AG09319 (cell line): ENCODE measurements around the gene ELP6.
A peak's percentile ranks its signal among the peaks of the same experiment; 100 is the strongest.
"Not testable (repeated sequence)": the region's sequence is repeated elsewhere in the genome, so short reads cannot be mapped to it uniquely, and the experiment has no call there.

ENCODE experiments used
- DNase-seq: peaks from one replicate; pipeline ENCODE4 v3.0.0-alpha.2; 2010; ENCODE audit warnings: low read depth; ENCODE audit errors: extremely low read depth
- CTCF ChIP-seq: IDR thresholded peaks from 2 replicates; pipeline ENCODE4 v1.5.1; 2011; ENCODE audit warnings: low read depth, mild to moderate bottlenecking, inconsistent platforms, low read length, moderate library complexity

ELP6 gene

GRCh38 chr3:47476644-47477199 is 36.8 kb downstream of the ELP6 start:
- DNase-seq = no peak
- TF ChIP-seq CTCF = no peak

GRCh38 chr3:47476330-47476626 is 37.2 kb downstream of the ELP6 start:
- TF ChIP-seq CTCF = no peak
- DNase-seq = no peak

GRCh38 chr3:47475570-47476329 is 37.8 kb downstream of the ELP6 start, which contains the start of gene SCAP:
SCAP (minus strand) TSS chr3:47475941; CDS start chr3:47442993, 32,948 bp downstream.
- TF ChIP-seq CTCF = peak; percentile 80
- peak; percentile 54 for DNase-seq

GRCh38 chr3:47475029-47475569 is 38.4 kb downstream of the ELP6 start:
- TF ChIP-seq CTCF = no peak

GRCh38 chr3:47473391-47473790 is 40.1 kb downstream of the ELP6 start:
- no peak for DNase-seq

More at GRCh38 chr3:47475029-47475569, 38.4 kb downstream of the ELP6 start:
- DNase-seq = no peak

GRCh38 chr3:47469616-47470015 is 43.9 kb downstream of the ELP6 start:
- no peak for TF ChIP-seq CTCF
- peak; percentile 36 for DNase-seq

More at GRCh38 chr3:47473391-47473790, 40.1 kb downstream of the ELP6 start:
- TF ChIP-seq CTCF = no peak

GRCh38 chr3:47468315-47468714 is 45.2 kb downstream of the ELP6 start:
- DNase-seq = not testable (repeated sequence)
